GM21717 (cell line): Measurements from ENCODE around the gene SPTLC2.

Experiments used
- ATAC-seq: cut with Tn5 transposase; IDR thresholded peaks from one replicate; pipeline ENCODE4 v1.9.1; 2021; ENCODE audit warnings: mild to moderate bottlenecking, moderate library complexity; ENCODE audit not compliant: unreplicated experiment

SPTLC2 gene

DNA sequence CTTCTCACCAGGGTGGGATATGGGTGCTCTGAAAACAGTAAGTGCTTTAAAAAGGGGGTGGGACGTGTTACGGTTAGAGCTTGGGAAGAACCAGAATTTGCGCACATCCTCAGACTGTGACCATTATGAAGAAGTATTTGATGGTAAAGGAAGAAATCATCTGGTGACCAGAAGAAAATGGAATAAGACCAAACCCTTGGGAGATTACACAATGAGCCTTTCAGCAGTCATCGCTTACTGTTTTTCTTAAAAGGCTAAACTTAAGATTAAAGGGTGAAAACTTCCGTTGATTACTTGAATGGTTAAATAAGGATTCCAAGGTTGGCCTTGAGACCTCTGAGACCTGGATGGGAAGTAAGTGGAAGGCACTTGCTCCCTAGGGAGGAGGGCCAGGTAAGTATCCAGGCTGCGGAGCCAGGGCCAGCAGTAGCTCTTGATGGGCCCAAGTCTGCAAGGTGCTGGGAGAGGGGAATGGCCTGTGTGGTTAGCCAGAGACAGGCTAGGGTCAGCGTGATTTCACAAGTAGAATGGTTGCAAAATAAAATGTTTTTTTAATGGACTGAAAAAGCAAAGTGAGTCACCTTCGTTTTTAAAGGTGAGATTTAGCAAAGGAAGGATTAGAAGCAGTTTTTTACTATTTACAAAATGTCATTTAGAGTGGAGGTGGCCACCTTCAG is 104.8 kb downstream of the SPTLC2 start:
- no peak for ATAC-seq

DNA sequence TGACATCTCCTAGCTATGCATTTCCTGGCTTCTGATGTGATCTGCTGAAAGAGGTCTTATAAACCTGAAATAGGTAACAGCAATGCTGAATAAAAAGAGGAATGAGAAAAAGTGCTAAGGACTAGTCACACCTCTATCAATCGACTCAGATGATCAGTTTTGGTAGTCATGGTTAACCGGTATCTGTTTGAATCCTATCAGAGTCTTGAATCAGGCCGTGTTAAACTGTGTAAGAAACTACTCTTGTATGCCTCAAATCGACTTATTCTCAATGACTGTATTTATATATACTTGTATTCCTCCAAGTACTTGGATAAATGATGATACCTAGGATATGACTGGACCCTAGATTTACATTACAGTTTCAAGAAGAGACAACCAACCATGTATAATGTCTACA is 107.1 kb downstream of the SPTLC2 start:
- no peak for ATAC-seq

DNA sequence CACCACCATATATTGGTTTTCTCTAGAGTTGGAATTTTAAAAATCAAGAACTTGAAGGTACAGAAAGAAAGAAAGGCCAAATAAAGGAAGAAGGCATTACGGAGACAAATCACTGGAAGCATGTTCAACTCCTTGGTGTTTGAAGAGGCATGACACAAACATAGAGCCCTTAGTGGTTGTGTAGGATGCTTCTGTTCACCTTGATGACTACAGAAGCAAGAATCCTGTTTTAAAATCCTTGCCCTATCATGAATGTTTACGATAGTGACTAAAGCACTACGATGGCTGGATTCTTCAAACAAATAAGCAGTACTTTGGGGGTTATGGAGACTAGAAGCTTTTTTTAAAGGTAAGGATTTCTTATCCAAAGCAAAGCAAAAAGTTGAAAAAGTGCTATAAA is 107.6 kb downstream of the SPTLC2 start:
- no peak for ATAC-seq

DNA sequence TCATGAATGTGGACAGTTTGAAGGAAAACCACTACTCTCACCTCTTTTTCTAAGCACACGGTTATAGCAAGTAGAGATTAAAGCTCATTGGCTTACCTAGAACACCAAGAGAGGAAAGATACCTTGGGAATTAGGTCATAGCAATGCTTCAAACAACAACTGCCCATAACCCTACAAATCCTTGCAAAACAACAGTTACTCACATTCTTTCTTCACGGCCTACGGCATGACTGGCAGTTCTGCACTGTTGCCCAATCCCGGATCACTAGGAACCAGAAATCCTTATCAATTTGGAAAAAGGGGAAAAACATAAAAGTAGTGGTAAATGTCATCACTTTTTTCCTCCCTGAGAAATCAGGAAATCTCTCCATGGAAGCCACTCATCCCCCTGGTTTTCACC is 108.2 kb downstream of the SPTLC2 start:
- no peak for ATAC-seq

DNA sequence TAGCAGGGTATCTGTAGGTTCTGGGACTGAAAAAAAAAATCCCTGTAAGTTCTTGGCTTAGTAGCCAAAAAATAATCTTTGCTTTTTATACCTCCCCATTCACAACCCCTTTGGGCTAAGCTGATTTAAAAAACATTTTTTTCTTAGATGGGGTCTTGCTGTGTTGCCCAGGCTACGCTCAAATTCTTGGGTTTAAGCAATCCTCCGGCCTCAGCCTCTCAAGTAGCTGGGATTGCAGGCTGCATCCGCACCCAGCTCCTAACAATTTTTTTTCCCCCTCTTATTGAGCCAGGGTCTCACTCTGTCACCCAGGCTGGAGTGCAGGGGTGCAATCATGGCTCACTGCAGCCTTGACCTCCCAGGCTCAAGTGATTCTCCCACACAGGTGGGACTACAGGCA is 108.7 kb downstream of the SPTLC2 start:
- no peak for ATAC-seq

DNA sequence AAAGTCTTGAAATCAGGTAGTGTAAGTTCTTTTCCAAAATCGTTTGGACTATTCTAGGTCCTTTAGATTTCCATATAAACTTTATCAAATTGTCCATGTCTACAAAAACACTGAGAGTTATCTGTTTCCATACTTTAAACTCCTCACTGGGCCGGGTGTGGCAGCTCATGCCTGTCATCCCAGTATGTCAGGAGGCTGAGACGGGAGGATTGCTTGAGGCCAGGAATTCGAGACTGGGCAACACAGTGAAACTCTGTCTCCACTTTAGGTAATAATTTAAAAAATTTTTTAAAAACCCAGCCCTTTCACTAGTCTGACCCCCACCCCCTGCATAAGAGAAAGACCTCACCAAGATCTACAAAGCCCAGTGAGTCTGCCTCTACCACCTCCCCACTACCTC is 111.4 kb downstream of the SPTLC2 start:
- no peak for ATAC-seq

DNA sequence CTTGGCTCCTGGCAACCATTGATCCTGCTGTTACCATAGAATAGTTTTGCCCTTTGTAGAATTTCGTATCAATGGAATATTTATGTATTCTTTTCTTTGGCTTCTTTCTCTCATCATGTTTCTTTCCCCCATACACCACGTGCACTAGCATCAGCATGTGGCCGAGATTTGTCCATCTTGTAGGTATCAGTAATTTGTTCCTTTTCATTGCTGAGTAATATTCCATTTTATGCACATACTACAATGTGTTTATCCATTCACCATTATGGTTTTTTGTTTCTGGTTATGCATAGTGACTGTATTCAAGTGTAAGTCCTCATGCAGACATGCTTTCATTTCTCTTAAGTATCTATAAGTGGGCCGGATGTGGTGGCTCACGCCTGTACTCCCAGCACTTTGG is 113.3 kb downstream of the SPTLC2 start:
- ATAC-seq: no peak

DNA sequence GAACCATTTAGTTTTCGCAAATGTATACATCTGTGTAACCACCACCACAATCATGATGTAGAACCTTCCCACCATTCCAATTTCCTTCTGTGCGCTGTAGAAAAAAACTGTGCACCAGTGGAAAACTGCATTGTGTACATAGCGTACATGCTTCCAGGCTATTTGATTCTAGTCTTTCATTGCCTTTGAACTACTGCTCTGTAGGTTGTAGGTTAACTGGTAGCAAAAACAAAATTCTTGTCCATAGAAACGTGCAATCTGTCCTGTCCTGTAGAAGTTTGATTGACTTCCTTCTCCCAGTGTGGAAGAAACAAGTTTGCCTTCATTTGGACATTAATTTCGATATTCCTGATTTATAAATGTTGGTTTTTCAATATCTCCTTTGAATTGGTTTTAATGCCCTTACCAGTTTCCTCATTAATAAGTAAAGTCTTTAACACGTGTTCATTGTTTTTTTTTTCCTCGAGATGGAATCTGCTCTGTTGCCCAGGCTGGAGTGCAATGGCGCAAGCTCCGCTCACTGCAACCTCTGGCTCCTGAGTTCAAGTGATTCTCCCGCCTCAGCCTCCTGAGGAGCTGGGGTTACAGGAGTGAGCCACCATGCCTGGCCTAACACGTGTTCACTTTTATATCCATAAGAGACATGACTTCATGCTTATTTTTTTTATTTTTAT is 114.2 kb downstream of the SPTLC2 start:
- ATAC-seq: no peak

DNA sequence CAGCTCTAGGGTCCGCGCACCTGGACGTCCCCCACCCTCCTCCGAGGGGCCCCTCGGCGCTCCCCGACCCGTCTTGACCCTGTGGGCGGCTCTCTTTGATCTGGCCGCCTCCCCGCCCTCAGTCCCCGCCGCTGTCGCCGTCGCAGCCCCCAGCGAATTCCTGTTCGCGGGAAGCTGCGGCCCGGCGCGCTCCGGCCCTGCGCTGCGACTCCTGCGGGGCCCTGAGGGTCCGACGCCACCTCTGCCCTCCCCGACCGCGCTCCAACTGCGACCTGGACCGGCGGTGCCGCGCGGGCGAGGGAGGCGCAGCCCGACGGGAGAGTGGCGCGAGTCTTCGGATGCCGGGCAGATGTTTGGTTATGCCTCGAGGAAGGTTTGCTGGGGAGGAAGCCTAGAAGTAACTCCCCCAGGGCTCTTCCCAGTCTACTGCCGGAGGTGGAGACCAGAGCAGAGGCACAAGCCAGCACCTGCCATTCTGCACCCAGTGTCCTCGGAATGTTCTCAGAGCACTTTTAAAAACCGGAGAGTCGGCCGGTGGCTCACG is 117.4 kb downstream of the SPTLC2 start:
- ATAC-seq: peak; percentile 14

DNA sequence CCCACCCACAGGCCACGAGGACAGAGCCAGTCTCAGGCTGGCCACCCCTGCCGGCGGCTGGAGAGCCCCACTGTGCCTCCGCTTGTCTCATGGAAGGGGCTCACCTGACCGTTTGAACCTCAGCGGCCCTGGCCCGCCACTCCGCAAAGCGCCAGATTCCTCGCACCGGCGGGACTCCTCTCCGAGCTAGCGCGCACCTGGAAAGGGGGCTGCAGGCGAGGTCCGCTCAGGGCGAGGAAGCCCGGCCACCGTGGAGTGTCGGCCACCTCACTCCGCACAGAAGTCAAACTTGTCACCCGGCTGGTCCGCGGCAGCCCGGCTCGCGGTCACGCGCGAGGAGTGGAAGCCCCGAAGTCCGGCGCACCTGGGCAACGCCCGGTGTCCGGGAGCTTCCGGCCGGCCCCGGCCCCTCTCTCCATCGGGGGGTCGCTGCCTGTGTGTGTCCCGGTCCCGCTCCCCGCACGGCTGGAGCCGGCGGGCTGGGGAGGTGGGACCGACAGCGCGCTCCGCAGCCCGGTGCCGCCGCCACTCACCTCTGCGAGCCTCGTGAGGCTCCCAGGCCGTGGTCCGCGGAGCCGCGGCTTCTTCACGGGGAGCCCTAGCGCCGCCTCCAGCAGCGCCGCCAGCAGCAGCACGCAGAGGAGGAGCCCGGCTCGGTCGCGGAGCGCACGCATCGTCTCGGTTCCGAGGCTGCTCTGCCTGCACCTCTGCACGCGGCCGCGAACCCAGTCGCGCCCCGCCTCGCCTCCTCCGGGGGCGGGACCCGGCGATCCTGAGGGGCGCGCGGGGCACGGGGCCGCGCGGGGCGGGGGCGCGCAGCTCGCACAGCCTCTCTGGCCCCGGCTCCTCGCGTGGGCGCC is 118.1 kb downstream of the SPTLC2 start, which contains the start of gene ISM2:
Gene ISM2 (minus strand): TSS at position 697 of the 860 bp plus-strand sequence. CDS start 23 bp downstream, at position 674.
- ATAC-seq: peak; percentile 50

DNA sequence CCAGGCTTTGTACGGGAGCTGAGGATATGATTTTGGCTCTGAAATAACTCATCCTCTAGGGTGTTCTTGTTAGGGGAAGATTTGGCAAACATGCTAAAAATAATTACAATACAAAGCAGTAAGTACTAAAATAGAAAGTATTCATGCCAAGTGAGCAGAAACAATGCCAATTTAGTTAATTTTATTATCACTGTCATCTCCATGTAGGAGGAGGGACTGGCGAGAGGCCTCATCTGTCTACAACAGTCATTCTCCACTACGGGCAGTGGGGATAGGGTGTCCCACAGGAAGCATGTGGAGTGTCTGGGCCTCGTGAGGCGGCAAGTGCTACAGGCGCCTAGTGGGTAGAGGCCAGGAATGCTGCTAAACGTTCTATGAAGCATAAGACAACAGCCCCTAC is 121.1 kb downstream of the SPTLC2 start:
- ATAC-seq: no peak

DNA sequence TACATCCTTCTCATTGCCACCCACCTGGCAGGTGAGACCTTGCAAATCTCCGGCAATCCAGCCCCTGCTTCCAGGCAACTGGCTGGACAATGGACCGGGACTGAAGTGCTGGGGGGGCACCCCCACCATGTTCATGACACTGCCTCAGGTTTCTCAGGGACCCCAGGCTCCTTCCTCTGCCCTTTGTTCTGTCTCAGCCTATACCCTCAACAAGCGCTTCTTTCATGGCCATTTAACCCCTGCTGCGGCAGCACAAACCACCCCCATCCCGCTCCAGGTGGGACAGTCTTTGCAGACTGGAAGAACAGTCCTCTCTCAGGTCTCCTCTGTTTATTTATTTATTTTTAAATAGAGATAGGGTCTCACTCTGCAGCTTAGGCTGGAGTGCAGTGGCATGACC is 125.4 kb downstream of the SPTLC2 start:
- no peak for ATAC-seq

DNA sequence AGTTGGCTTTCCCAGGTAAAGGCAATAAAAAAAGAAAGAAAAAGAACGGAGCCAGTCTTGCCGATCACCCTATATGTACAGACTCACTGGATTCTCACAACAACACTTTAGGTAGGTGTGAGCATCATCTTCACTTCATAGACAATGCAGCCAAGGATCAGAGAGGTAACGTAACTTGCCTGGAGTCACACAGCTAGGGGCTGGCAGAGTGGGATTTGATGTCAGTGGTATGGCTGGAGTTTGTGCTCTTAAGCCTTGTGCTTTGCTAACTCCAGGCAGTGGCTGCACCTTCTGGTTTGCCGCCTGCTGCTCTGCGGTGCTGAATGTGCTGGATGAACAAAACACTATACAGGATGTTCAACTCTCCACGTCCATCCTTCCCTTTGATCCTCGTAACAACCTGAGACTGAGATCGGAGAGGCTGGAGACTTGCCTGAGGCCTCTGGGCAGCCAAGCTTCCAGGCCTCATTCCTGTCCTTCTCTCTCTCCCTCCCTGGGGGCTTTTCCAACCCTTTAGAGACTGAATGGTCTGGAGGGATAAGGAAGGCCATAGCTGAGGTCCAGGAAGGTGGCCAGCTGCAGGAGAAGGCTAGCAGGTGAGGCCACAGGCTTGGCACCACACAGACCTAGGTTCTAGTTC is 126.0 kb downstream of the SPTLC2 start:
- ATAC-seq: no peak

DNA sequence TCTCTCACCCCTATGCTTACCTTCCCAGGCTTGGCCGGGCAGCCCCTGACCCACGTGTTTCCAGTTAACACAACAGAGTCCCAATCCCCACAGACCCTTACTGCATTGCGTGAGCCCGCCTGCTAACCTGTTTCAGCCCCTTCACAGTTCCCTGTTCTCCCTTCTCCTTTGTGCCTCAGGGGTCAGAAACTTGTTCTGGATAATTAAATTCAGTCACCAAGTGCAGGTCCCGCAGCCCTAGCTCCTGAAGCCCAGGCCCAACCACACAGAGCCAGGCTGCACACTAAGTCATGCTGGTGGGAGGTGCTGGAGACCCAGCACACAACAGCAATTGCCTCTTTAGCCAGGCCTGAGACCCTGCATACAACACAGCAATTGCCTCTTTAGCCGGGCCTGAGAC is 127.4 kb downstream of the SPTLC2 start:
- ATAC-seq: no peak

DNA sequence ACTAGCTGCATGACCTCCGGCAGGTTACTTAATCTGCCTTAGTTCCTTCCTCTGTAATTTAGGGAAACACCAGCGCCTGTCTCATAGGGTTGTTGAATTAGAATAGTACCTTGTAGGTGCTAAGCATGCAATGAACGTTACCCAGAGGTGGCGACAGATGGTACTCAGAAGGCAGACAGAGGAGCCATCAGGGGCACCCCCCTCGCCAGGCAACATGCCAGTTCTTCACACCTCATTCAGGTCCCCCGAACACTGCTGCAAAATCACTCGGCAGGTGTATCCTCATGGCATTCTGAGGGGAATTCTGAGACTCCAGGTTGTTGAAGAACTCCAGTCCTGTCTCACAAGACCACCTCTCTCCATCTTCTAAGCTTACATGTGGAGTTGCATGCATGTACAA is 127.9 kb downstream of the SPTLC2 start:
- ATAC-seq: no peak

DNA sequence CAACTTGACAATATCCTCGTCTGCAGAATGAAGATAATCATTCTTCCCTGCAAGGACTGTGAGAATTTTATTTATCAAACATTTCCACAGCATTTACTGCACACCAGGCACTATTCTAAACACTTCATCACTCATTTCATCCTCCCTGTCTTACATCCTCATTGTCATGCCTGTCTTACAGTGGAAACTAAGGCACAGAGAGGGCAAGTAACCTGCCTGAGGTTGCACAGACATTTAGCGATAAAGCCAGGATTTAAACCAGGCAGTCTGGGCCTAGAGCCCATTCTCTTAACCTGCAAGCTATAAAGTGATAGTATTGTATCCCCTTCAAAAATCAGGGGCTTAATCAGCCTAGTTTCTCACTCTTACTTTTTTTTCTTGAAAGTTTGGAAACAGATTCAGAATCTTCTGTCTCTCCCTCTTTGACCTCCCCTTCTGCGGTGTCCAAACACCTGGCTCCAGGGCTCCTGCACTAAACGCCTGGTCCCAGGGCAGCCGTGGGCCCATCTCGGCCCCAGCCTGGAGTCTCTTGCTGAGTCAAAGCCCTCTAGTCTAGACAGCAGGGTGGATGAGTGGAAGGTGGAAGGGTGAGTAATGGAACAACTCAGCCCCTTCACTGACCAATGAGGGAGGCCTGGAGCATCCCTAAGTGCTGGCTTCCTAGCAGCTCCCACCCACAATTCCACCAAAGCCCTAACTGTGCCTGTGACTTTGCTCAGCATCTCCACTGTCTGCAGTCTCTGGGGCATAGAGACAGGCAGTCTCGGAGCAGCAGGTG is 130.3 kb downstream of the SPTLC2 start:
- ATAC-seq: no peak

DNA sequence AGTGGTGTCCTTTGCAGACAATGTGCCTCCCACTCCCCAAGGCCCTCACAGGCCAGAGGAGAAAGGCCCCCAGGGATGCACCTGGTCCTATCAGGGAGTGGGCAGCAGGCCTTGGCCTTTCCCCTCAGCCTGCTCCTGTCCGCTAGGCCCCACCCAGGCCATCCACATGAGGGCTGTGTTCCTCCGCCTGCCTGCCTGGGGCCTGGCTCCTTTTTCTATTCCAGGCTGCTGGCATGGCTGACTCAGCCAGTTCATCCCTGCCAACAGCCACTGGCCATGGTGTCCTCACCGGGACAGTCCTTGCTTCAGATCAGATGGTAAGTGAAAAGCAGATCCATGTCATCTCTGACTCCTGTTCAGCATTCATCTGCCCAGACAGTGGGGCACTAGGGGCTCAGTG is 131.2 kb downstream of the SPTLC2 start:
- ATAC-seq: no peak

DNA sequence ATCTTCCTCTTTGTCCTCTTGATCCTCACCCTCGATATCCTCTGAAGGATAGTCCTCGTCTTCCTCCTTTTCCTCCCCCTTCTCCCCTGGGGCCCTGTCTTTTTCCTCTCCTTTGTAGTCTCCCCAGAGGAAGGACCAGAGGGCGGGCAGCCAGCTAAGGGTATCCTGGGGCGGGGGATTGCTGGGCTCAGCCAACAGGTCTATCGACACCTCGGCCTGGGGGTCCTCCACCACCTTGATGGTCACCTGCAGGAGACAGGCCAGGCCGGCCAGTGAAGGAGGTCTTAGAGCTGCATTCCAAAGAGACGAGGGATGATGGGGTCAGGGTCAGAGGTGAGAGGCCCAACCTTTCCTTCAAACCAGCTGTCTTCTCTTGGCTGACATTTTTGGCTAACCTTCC is 134.0 kb downstream of the SPTLC2 start:
- no peak for ATAC-seq

DNA sequence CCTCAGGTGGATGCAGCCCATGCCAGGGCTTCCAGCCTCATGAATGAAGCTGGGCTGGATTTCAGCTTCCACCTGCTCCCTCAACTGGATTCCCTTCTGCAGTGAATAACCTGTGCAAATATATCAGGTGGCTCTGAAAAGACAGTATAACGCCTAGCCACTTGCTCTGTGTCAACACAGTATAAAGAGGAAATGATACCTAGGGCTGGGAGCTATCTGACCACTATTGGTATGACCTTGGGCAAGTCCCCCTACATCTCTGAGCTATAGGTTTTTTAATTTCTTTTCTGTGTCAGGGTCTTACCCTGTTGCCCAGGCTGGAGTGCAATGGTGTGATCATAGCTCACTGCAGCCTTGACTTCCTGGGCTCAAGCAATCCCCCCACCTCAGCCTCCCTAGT is 137.6 kb downstream of the SPTLC2 start:
- ATAC-seq: peak; percentile 85

DNA sequence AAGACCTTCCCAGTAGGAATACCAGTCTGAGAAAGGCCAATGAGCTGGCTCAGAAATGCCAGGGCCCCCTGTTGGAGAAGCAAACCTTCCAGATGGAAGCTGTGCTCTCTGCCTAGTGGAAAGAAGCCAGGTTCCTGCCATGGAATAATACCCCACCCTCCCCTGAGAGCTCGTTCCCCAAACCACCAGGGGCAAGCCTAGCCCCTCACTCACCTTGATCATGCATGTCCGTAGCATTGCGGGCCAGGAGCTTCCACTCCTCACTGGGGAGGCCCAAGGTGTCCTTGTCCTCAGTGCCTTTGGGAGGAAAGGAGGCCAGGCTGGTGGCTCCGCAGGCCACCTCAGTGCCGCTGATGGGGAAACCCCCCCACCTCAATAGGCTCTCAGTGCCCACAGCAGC is 138.4 kb downstream of the SPTLC2 start:
- ATAC-seq: no peak
